H1 (cell line): Measurements from ENCODE around the gene RASAL2. TPM values are rescaled to one million over a fixed set of nuclear protein-coding genes. Genes with fewer than 3 reads are reported as not detected.

Experiments
- CTCF ChIA-PET: fragments of 300-600 bp; sonication (Branson Sonifier 250); formaldehyde crosslinking; loops from one replicate; lab custom pipeline; 2021; ENCODE audit not compliant: partially characterized antibody; lab: Charles Lee
- POLR2A ChIA-PET: fragments of 300-600 bp; sonication (Branson Sonifier 250); formaldehyde crosslinking; loops from one replicate; lab custom pipeline; 2021; ENCODE audit warnings: inconsistent platforms; ENCODE audit not compliant: partially characterized antibody; lab: Charles Lee
- DNase-seq, 2 experiments: peaks; one replicate each; pipeline versions ENCODE4 v3.0.0 to v3.0.0-alpha.2; 2010 to 2022; ENCODE audit warnings: low spot score in 2 of 2, low read depth in 1 of 2, mixed read lengths in 1 of 2
- FAIRE-seq: peaks from 2 replicates; lab custom pipeline; 2011; peaks lifted over from hg19 to GRCh38; lab: Jason Lieb, UNC
- H2AFZ ChIP-seq: 2 replicates; pipeline ENCODE4 v1.8.1; 2012; ENCODE audit warnings: low read length, inconsistent platforms
- H2AK5ac ChIP-seq: 2 replicates; pipeline ENCODE4 v1.6.1; 2013; ENCODE audit warnings: low read depth, low read length
- H2BK120ac ChIP-seq: replicated peaks from 2 replicates; pipeline ENCODE3; 2013; ENCODE audit warnings: low read depth, low read length, inconsistent platforms
- H2BK12ac ChIP-seq: 2 replicates; pipeline ENCODE4 v1.6.1; 2013; ENCODE audit warnings: low read depth, low read length
- H2BK15ac ChIP-seq: 2 replicates; pipeline ENCODE4 v1.6.1; 2013; ENCODE audit warnings: low read length
- H2BK20ac ChIP-seq: 2 replicates; pipeline ENCODE4 v1.6.1; 2013; ENCODE audit warnings: low read length
- H2BK5ac ChIP-seq: 2 replicates; pipeline ENCODE4 v1.6.1; 2013; ENCODE audit warnings: low read depth, low read length
- H3K14ac ChIP-seq: 2 replicates; pipeline ENCODE4 v1.6.1; 2013; ENCODE audit warnings: inconsistent platforms; ENCODE audit not compliant: insufficient read length
- H3K18ac ChIP-seq: 2 replicates; pipeline ENCODE4 v1.6.1; 2013; ENCODE audit warnings: low read length; ENCODE audit errors: extremely low read depth
- H3K23ac ChIP-seq: 2 replicates; pipeline ENCODE4 v1.6.1; 2013; ENCODE audit warnings: inconsistent platforms; ENCODE audit not compliant: insufficient read length
- H3K23me2 ChIP-seq: 2 replicates; pipeline ENCODE4 v1.6.1; 2013; ENCODE audit warnings: low read depth, low read length
- H3K27ac ChIP-seq: 2 replicates; pipeline ENCODE4 v1.6.1; 2011; ENCODE audit warnings: low read depth, low read length, inconsistent platforms
- H3K27me3 ChIP-seq, 4 experiments: replicated peaks in 1 of 4; 1 replicate in 1 of 4; 2 replicates in 3 of 4; pipeline versions ENCODE4 v1.6.1 to v1.8.1; 2011 to 2013; ENCODE audit warnings: low read length in 3 of 4, mild to moderate bottlenecking in 3 of 4, inconsistent platforms in 2 of 4, mixed read lengths in 2 of 4, moderate library complexity in 1 of 4; ENCODE audit not compliant: control insufficient read depth in 3 of 4, insufficient read depth in 3 of 4; ENCODE audit errors: extremely low read depth in 1 of 4
- H3K36me3 ChIP-seq, 4 experiments: 2 replicates each; pipeline versions ENCODE4 v1.6.1 to v1.8.1; 2011 to 2013; ENCODE audit warnings: mild to moderate bottlenecking in 4 of 4, low read length in 3 of 4, moderate library complexity in 2 of 4, control low read depth in 1 of 4, inconsistent platforms in 1 of 4; ENCODE audit not compliant: insufficient read depth in 4 of 4, control insufficient read depth in 2 of 4
- H3K4ac ChIP-seq: replicated peaks from 2 replicates; pipeline ENCODE3; 2013; ENCODE audit warnings: low read length, low read depth, mixed read lengths, inconsistent platforms; ENCODE audit not compliant: insufficient read length
- H3K4me1 ChIP-seq, 4 experiments: replicated peaks in 1 of 4; 1 replicate in 1 of 4; 2 replicates in 3 of 4; pipeline versions ENCODE4 v1.6.1 to v1.8.1; 2011 to 2013; ENCODE audit warnings: low read length in 3 of 4, inconsistent platforms in 2 of 4, mixed read lengths in 1 of 4; ENCODE audit not compliant: insufficient read depth in 4 of 4, control insufficient read depth in 3 of 4
- H3K4me2 ChIP-seq, 2 experiments: 2 replicates each; pipeline versions ENCODE4 v1.6.1 to v1.8.1; 2011 to 2013; ENCODE audit warnings: low read depth in 2 of 2, low read length in 2 of 2, control low read depth in 1 of 2, inconsistent platforms in 1 of 2, mild to moderate bottlenecking in 1 of 2; ENCODE audit not compliant: insufficient read depth in 1 of 2
- H3K4me3 ChIP-seq, 4 experiments: fragments of 200-600, 300-600 bp in 1 of 4; sonication (generic), shearing (Covaris generic), sonication (Bioruptor Twin) in 1 of 4; 2 replicates each; pipeline versions ENCODE4 v1.5.1 to v1.8.1; 2011 to 2016; ENCODE audit warnings: low read length in 4 of 4, low read depth in 3 of 4, control low read depth in 2 of 4, inconsistent platforms in 2 of 4, mild to moderate bottlenecking in 2 of 4, mixed read lengths in 1 of 4, moderate library complexity in 1 of 4; ENCODE audit not compliant: insufficient read depth in 2 of 4; ENCODE audit errors: extremely low read depth in 1 of 4
- H3K56ac ChIP-seq: replicated peaks from 2 replicates; pipeline ENCODE3; 2013; ENCODE audit warnings: low read depth, mild to moderate bottlenecking, mixed read lengths, low read length, inconsistent platforms; ENCODE audit not compliant: insufficient read length
- H3K79me1 ChIP-seq: 2 replicates; pipeline ENCODE4 v1.6.1; 2013; ENCODE audit warnings: low read depth, low read length, control low read depth
- H3K79me2 ChIP-seq, 2 experiments: 2 replicates each; pipeline versions ENCODE4 v1.6.1 to v1.8.1; 2012 to 2013; ENCODE audit warnings: low read length in 2 of 2, mild to moderate bottlenecking in 2 of 2, inconsistent platforms in 1 of 2; ENCODE audit not compliant: insufficient read depth in 2 of 2, control insufficient read depth in 1 of 2
- H3K9ac ChIP-seq, 4 experiments: replicated peaks in 1 of 4; 1 replicate in 1 of 4; 2 replicates in 3 of 4; pipeline versions ENCODE4 v1.6.1 to v1.8.1; 2011 to 2013; ENCODE audit warnings: low read depth in 3 of 4, low read length in 3 of 4, control low read depth in 2 of 4, mild to moderate bottlenecking in 2 of 4, moderate library complexity in 2 of 4, inconsistent platforms in 1 of 4; ENCODE audit errors: extremely low read depth in 1 of 4
- H3K9me3 ChIP-seq, 2 experiments: 2 replicates each; pipeline versions ENCODE4 v1.6.1 to v1.8.1; 2012 to 2013; ENCODE audit warnings: mild to moderate bottlenecking in 2 of 2, moderate library complexity in 2 of 2, control low read depth in 1 of 2, inconsistent platforms in 1 of 2, low read depth in 1 of 2, low read length in 1 of 2, mixed read lengths in 1 of 2; ENCODE audit not compliant: insufficient read depth in 2 of 2
- H4K20me1 ChIP-seq, 2 experiments: replicated peaks in 1 of 2; 2 replicates each; pipeline versions ENCODE3 to v1.8.1; 2011 to 2013; ENCODE audit warnings: inconsistent platforms in 2 of 2, low read length in 2 of 2, mild to moderate bottlenecking in 1 of 2; ENCODE audit not compliant: insufficient read depth in 2 of 2, control insufficient read depth in 1 of 2
- H4K5ac ChIP-seq: 2 replicates; pipeline ENCODE4 v1.6.1; 2013; ENCODE audit warnings: low read length, low read depth, mixed read lengths, inconsistent platforms; ENCODE audit not compliant: insufficient read length
- H4K8ac ChIP-seq: 2 replicates; pipeline ENCODE4 v1.8.0; 2013; ENCODE audit warnings: mild to moderate bottlenecking, moderate library complexity, low read length, inconsistent platforms; ENCODE audit not compliant: insufficient read depth; ENCODE audit errors: extremely low read depth
- H4K91ac ChIP-seq: replicated peaks from 2 replicates; pipeline ENCODE3; 2013; ENCODE audit warnings: low read length, mixed read lengths, inconsistent platforms; ENCODE audit not compliant: insufficient read length
- WGBS, 2 experiments: shearing (Covaris generic) in 1 of 2; methylation state at CpG; one replicate each; pipeline versions ENCODE4 v1.1.6 to v1.1.7; 2013 to 2015; ENCODE audit warnings: low lambda C conversion rate in 2 of 2, mixed read lengths in 2 of 2, inconsistent platforms in 1 of 2, low coverage in 1 of 2, missing lambda C conversion rate in 1 of 2; ENCODE audit not compliant: insufficient replicate concordance in 2 of 2, insufficient coverage in 1 of 2, insufficient read length in 1 of 2; ENCODE audit errors: extremely low coverage in 1 of 2, missing lambda C conversion rate in 1 of 2; 5-methylcytosine and 5-hydroxymethylcytosine counted together
- polyA plus RNA-seq, 7 experiments: library from polyadenylated mRNA; depleted of rRNA in 3 of 7; stranded (reverse) in 5 of 7; unstranded in 2 of 7; fragments of >200 nt in 5 of 7; fragments of 200-250 nt in 2 of 7; gene quantifications; 1 replicate in 5 of 7; 2 replicates in 1 of 7; 4 replicates in 1 of 7; pipeline versions ENCODE4 v1.2.1 to v1.2.3, GENCODE V29; 2011 to 2013; ENCODE audit warnings: missing spikeins in 2 of 7, mixed read lengths in 2 of 7
- total RNA-seq: library from RNA; stranded (reverse); fragmentation: NEBNext Ultra II Directional; extraction: Animal tissue kit (Norgen Biotek cat#: 25700); gene quantifications from 2 replicates; pipeline ENCODE4 v1.2.1, GENCODE V29; 2021

The RASAL2 gene
- total and polyA plus RNA-seq, 2 of the 8 experiments (the other 6 are each of a cell fraction or from before 2014, with no cell fraction given) = 15.9 to 32.5 TPM

DNA sequence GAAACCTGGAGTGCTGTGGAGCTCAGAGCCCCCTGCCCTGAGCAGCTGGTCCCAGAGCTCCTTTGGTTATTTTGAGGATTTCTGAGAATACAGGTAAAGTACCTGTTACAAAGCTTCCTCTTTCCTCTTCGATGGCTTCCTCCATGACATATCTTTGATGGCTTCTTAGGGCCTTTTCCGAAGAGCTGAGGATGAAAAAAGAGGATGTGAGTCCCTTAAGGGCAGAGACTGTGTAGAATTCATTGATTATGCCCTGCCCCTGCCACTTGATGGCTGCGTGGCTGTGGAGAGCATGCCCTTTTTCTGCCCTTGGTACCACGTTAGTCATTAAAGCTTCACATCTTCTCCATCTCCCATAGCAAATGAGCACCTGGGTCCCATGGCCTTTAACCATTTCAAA, 433.2 kb downstream of the RASAL2 start:
- POLR2A ChIA-PET = interaction anchor here (1.1 kb wide), 1 partner anchor 266 kb away, joined by 3 read pairs; no protein-coding TSS in a partner anchor

More for the DNA sequence above, 433.2 kb downstream of the RASAL2 start:
- Histone ChIP-seq H3K79me2 (no peaks in the 10 kb centered on the region), H2BK5ac (no peak overlapping the region), H3K4me1 (0 out of 7 replicates have a peak, but pooled peaks cover 0 to 2% (median 0%) of the 10 kb centered on the region in 4 experiments), H3K4me2 (no peak overlapping the region), H4K20me1 (no peaks in the 10 kb centered on the region), H3K23ac (no peak overlapping the region), H3K18ac (no peak overlapping the region), H3K14ac (no peak overlapping the region), H3K27me3 (no peaks in the 10 kb centered on the region), H3K79me1 (no peaks in the 10 kb centered on the region), H2BK15ac (no peak overlapping the region), H3K9me3 (no peaks in the 10 kb centered on the region), H2AFZ (no peak overlapping the region), H3K56ac (no peak overlapping the region), H4K8ac (no peak overlapping the region), H3K4ac (no peak overlapping the region), H2BK12ac (no peak overlapping the region), H4K91ac (no peak overlapping the region), H2AK5ac (no peak overlapping the region), H4K5ac (no peak overlapping the region), H3K9ac (no peak overlapping the region), H2BK20ac (no peak overlapping the region), H2BK120ac (no peak overlapping the region), H3K23me2 (no peaks in the 10 kb centered on the region), H3K4me3 (no peak overlapping the region), H3K27ac (no peak overlapping the region), H3K36me3 (no peaks in the 10 kb centered on the region)
- no peak for FAIRE-seq
- whole genome bisulfite sequencing, 2 experiments = 89% methylated on average over 4 of the region's 4 CpGs; no CpG with 5 or more reads in 1 of the 2 experiments
- no peak for DNase-seq
- CTCF ChIA-PET = interaction anchor here (0.6 to 16.8 kb wide), 13 partner anchors 11 to 490 kb away, joined by 3 to 238 read pairs (median 5); no protein-coding TSS in a partner anchor
